Suprapubic skin (tissue), 4 donors: ENCODE data around the gene GCNT2.

Experiments used
- CTCF ChIP-seq, 2 donors: fragments of 200-600 bp in 1 of 2; fragments of 450-650 bp in 1 of 2; sonication (generic) in 1 of 2; IDR thresholded peaks; one replicate each; pipeline ENCODE4 v1.5.1; 2016 to 2019; ENCODE audit warnings: antibody characterized with exemption in 2 of 2, mild to moderate bottlenecking in 1 of 2, moderate library complexity in 1 of 2
- EP300 ChIP-seq: sonication (generic); formaldehyde crosslinking; IDR thresholded peaks from one replicate; pipeline ENCODE4 v1.6.1; 2017; ENCODE audit warnings: antibody characterized with exemption
- POLR2A ChIP-seq, 2 donors: fragments of 450-650 bp; IDR thresholded peaks; one replicate each; pipeline ENCODE4 v1.6.1; 2017; ENCODE audit warnings: antibody characterized with exemption in 2 of 2, mild to moderate bottlenecking in 2 of 2, moderate library complexity in 2 of 2
- POLR2AphosphoS5 ChIP-seq, 3 donors: sonication (generic); formaldehyde crosslinking; IDR thresholded peaks; one replicate each; pipeline ENCODE4 v1.6.1; 2017; ENCODE audit warnings: antibody characterized with exemption in 3 of 3

GRCh38 chr6:10556589-10556988, 35.4 kb downstream of the GCNT2 start:
- TF ChIP-seq POLR2A (IDR thresholded peaks at IDR 0.05) (no peak), CTCF (IDR thresholded peaks at IDR 0.05) (no peak), POLR2AphosphoS5 (IDR thresholded peaks at IDR 0.05) (no peak), EP300 (no peak)
